Measurements from ENCODE around the gene SAPCD2.

DNA sequence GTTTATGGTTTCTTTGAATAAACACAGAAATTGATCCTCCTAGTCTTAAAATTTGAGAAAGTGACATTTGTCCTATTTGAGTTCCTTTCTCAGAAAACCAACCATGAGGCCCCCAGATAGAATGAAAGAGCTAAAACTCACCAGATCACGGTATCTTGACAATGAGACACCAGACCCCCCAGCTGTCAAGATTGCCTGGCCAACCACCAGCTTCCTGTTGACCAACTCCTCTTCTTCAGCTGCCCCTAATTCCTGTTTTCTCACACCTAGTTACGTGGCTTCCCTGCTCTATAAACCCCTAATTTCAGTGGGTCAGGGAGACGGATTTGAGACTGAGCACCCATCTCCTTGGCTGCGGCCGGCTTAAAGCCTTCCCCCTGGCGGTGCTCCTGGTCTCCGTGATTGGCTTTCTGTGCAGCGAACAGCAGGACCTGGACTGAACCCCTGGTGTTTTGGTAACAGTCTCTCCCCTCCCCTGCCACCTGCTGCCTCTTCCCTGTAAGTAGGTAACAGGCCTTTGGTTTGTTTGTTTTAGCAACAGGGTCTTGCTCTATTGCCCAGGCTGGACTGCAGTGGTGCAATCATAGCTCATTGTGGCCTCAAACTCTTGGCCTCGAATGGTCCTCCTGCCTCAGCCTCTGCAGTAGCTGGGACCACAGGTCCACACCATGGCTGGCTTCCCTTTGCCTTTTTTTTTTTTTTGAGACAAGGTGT, 11.7 kb downstream of the SAPCD2 start:
- no peak for TF ChIP-seq CTCF (IDR thresholded peaks at IDR 0.05)
- TF ChIP-seq POLR2A (IDR thresholded peaks at IDR 0.05), result no peak

Data from suprapubic skin (tissue), 3 donors.